Thyroid gland (tissue), 4 donors: ENCODE results near the gene COQ10A. TPM values are rescaled to one million over a fixed set of nuclear protein-coding genes. Genes with fewer than 3 reads are reported as not detected.

Experiments used
- DNase-seq, 2 donors: peaks; one replicate each; pipeline ENCODE4 v3.0.0-alpha.2; 2019
- H3K27ac ChIP-seq, 3 donors: fragments of 200-600 bp; sonication (generic); 1 replicate in 2 of 3; 2 replicates in 1 of 3; pipeline ENCODE4 v1.5.1; 2016 to 2019; ENCODE audit warnings: mild to moderate bottlenecking in 1 of 3, moderate library complexity in 1 of 3
- H3K27me3 ChIP-seq: fragments of 200-600 bp; sonication (generic); one replicate; pipeline ENCODE4 v1.5.1; 2019
- H3K36me3 ChIP-seq, 2 donors: fragments of 200-600 bp; sonication (generic); one replicate each; pipeline ENCODE4 v1.5.1; 2016 to 2019
- H3K4me1 ChIP-seq, 2 donors: fragments of 200-600 bp; sonication (generic); one replicate each; pipeline ENCODE4 v1.5.1; 2017 to 2019
- H3K4me3 ChIP-seq, 3 donors: fragments of 200-600 bp; sonication (generic); replicated peaks in 1 of 3; 1 replicate in 2 of 3; 2 replicates in 1 of 3; pipeline ENCODE4 v1.5.1; 2016; ENCODE audit warnings: mild to moderate bottlenecking in 1 of 3
- H3K9me3 ChIP-seq: fragments of 200-600 bp; sonication (generic); one replicate; pipeline ENCODE4 v1.5.1; 2017
- CTCF ChIP-seq, 6 experiments: fragments of 200-600 bp in 3 of 6; fragments of 450-650 bp in 3 of 6; sonication (generic) in 3 of 6; IDR thresholded peaks; one replicate each; pipeline ENCODE4 v1.5.1; 2016 to 2019; ENCODE audit warnings: antibody characterized with exemption in 6 of 6, mild to moderate bottlenecking in 2 of 6, inconsistent platforms in 1 of 6, moderate library complexity in 1 of 6
- POLR2A ChIP-seq, 2 donors: fragments of 450-650 bp; IDR thresholded peaks; one replicate each; pipeline ENCODE4 v1.6.1; 2017; ENCODE audit warnings: antibody characterized with exemption in 2 of 2, mild to moderate bottlenecking in 2 of 2, moderate library complexity in 1 of 2
- WGBS, 2 donors: methylation state at CpG; one replicate each; pipeline ENCODE4 v1.1.5; 2017; 5-methylcytosine and 5-hydroxymethylcytosine counted together
- intact Hi-C: fragments of 100-400 bp; cut with DNase I; formaldehyde crosslinking; loops from one replicate; pipeline ENCODE4 v1.15.1; 2023
- total RNA-seq, 4 donors: library from RNA; depleted of rRNA; stranded (reverse); fragments of >200 nt; gene quantifications; one replicate each; pipeline ENCODE4 v1.2.3, GENCODE V29; 2016

Gene COQ10A
- total RNA-seq, 4 donors from 2014 or later = 11.3 to 28.7 (median 19.7) TPM

DNA sequence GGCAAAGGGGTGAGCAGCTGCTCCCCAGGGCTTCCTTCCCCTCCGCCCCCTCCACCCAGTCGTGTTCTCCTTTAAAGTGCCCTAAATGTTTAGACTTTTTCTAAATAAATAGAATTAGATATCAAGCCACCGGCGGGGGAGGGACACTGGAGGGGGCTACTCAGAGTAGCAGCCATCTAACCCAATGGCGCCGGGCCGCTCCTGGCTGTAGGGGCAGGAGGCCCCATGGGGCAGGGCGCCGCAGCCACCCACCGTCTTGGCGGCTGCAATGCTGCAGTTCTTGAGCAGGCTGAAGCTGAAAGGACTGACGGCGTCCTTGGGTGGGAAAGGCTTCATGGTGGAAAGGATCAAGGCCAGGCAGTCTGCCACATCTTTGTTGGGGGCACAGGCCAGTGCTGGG, 23.8 kb upstream of the COQ10A start:
- Histone ChIP-seq H3K27ac (no peak overlapping the region), H3K4me1 (no peaks in the 10 kb centered on the region), H3K4me3 (no peak overlapping the region), H3K9me3 (no peaks in the 10 kb centered on the region), H3K36me3 (peaks cover 70 to 86% of the 10 kb centered on the region in 2 donors), H3K27me3 (no peaks in the 10 kb centered on the region)
- 94 to 95% methylated on average over 13 of the region's 13 CpGs for WGBS, 2 donors
- TF ChIP-seq POLR2A (IDR thresholded peaks at IDR 0.05) (no peak), CTCF (IDR thresholded peaks at IDR 0.05) (no peak)
- intact Hi-C loops = no loop called here
- DNase-seq = no peak

DNA sequence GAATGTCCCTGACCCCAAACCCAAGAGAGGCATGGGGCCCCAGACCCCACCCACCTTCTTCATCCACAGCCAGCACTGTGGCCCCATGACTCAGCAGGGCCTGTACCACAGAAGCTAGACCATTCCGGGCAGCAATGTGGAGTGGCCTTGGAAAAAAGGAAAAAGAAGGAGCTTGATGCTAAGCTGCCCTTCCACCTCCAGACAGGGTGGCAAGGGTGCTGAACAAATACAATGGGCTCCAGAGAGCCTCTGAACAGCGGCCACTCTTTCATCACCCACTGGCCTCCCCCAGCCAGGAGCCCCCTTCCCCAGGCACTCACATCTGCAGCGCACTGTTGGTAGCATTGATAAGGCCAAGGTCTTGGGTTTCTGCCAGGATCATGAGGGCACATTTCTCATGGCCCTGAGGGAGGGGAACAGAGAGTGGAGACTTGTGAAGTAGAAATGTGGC, 23.0 kb upstream of the COQ10A start:
- Histone ChIP-seq H3K27me3 (no peaks in the 10 kb centered on the region), H3K27ac (no peak overlapping the region), H3K4me1 (no peaks in the 10 kb centered on the region), H3K9me3 (no peaks in the 10 kb centered on the region), H3K4me3 (no peak overlapping the region), H3K36me3 (peaks cover 78 to 94% of the 10 kb centered on the region in 2 donors)
- 77 to 80% methylated on average over 1 to 3 of the region's 3 CpGs for WGBS, 2 donors
- DNase-seq = no peak
- TF ChIP-seq CTCF (IDR thresholded peaks at IDR 0.05) (no peak), POLR2A (IDR thresholded peaks at IDR 0.05) (no peak)
- intact Hi-C loops = no loop called here

DNA sequence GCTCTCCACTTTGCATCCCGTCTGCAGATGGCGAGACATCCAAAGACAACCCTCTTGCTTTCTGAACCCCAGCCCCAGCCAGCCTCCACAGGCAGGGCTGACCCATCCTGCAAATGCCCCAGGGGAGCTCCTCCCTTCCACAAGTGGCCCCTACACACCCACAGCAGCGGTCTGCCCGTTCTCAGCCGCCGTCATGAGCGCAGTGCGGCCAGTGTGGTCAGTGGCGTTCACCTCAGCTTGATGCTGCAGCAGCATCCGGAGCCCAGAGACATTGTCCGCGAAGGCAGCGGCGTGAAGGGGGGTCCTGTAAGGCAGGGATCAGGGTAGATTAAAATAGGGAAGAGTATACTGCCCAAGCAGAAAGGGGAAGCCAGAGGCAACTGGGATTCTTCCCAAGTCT, 22.2 kb upstream of the COQ10A start:
- whole genome bisulfite sequencing, 2 donors = 93 to 96% methylated on average over 12 to 14 of the region's 14 CpGs
- Histone ChIP-seq H3K36me3 (peaks cover 83 to 95% of the 10 kb centered on the region in 2 donors), H3K4me3 (no peak overlapping the region), H3K9me3 (no peaks in the 10 kb centered on the region), H3K27ac (no peak overlapping the region), H3K27me3 (no peaks in the 10 kb centered on the region), H3K4me1 (no peaks in the 10 kb centered on the region)
- no peak for TF ChIP-seq POLR2A (IDR thresholded peaks at IDR 0.05)
- TF ChIP-seq CTCF (IDR thresholded peaks at IDR 0.05) = no peak
- no peak for DNase-seq
- intact Hi-C loops = no loop called here

- DNase-seq = no peak
- Histone ChIP-seq H3K27ac (no peak overlapping the region), H3K4me1 (no peaks in the 10 kb centered on the region), H3K36me3 (peaks cover 93 to 96% of the 10 kb centered on the region in 2 donors), H3K27me3 (no peaks in the 10 kb centered on the region), H3K9me3 (no peaks in the 10 kb centered on the region), H3K4me3 (no peak overlapping the region)
- TF ChIP-seq POLR2A (IDR thresholded peaks at IDR 0.05) = no peak
- no peak for TF ChIP-seq CTCF (IDR thresholded peaks at IDR 0.05)
- 93 to 95% methylated on average over 13 to 16 of the region's 16 CpGs for WGBS, 2 donors
- intact Hi-C loops = no loop called here
Observed at GRCh38 chr12:56247923-56248322, 18.8 kb upstream of the COQ10A start.

- H3K27ac ChIP-seq = no peak overlapping the region
- H3K4me3 ChIP-seq = no peak overlapping the region
- intact Hi-C loops = no loop called here
- 96% methylated on average over 8 of the region's 8 CpGs for WGBS, 2 donors
- H3K27me3 ChIP-seq = no peaks in the 10 kb centered on the region
- no peaks in the 10 kb centered on the region for H3K4me1 ChIP-seq
- H3K9me3 ChIP-seq = no peaks in the 10 kb centered on the region
- TF ChIP-seq POLR2A (IDR thresholded peaks at IDR 0.05) (no peak), CTCF (IDR thresholded peaks at IDR 0.05) (no peak)
- no peak for DNase-seq
- H3K36me3 ChIP-seq = peaks cover 93 to 96% of the 10 kb centered on the region in 2 donors
Observed at GRCh38 chr12:56248711-56249110, 18.0 kb upstream of the COQ10A start.
